K562 (cell line): ENCODE results near the gene GPR142. TPM values are rescaled to one million over a fixed set of nuclear protein-coding genes. Genes with fewer than 3 reads are reported as not detected.

ENCODE experiments used
- BCOR ChIP-seq: fragments of 450-650 bp; IDR thresholded peaks from 2 replicates; pipeline ENCODE4 v1.6.1; 2016
- BRD9 ChIP-seq: fragments of 450-650 bp; IDR thresholded peaks from 2 replicates; pipeline ENCODE4 v1.6.1; 2018; ENCODE audit warnings: low read depth; ENCODE audit not compliant: partially characterized antibody
- CREBBP ChIP-seq: IDR thresholded peaks from one replicate; pipeline ENCODE4 v1.6.1; 2012; ENCODE audit warnings: low read depth, mild to moderate bottlenecking, control low read depth, inconsistent platforms, low read length
- CUX1 ChIP-seq: fragments of 200-800 bp; sonication (Bioruptor generic); IDR thresholded peaks from 2 replicates; pipeline ENCODE4 v1.6.1; 2016; ENCODE audit warnings: missing genetic modification characterization, missing compliant biosample characterization
- DIDO1 ChIP-seq: fragments of 450-650 bp; IDR thresholded peaks from 2 replicates; pipeline ENCODE4 v1.6.1; 2016; ENCODE audit warnings: low read depth, missing biosample characterization, missing genetic modification characterization
- GTF2F1 ChIP-seq: IDR thresholded peaks from 2 replicates; pipeline ENCODE4 v1.6.1; 2011; ENCODE audit warnings: low read depth, low read length, improper control_type of control experiment
- JUND ChIP-seq, 2 experiments: IDR thresholded peaks; 2 replicates in 1 of 2; 3 replicates in 1 of 2; pipeline ENCODE4 v1.6.1; 2011; ENCODE audit warnings: borderline replicate concordance in 2 of 2, low read depth in 2 of 2, low read length in 2 of 2, improper control_type of control experiment in 1 of 2, missing biosample characterization in 1 of 2, missing genetic modification characterization in 1 of 2, missing genetic modification reagents in 1 of 2
- LCOR ChIP-seq: sonication (generic); formaldehyde crosslinking; IDR thresholded peaks from 2 replicates; pipeline ENCODE4 v1.8.0; 2022; ENCODE audit warnings: mild to moderate bottlenecking, missing genetic modification reagents
- MAFG ChIP-seq: fragments of 450-650 bp; conservative IDR thresholded peaks from 2 replicates; pipeline ENCODE4 v1.6.1; 2016; ENCODE audit warnings: missing genetic modification characterization, missing compliant biosample characterization
- NFE2L1 ChIP-seq: fragments of 450-650 bp; IDR thresholded peaks from 2 replicates; pipeline ENCODE4 v1.6.1; 2016; ENCODE audit warnings: missing genetic modification characterization, low read depth, mild to moderate bottlenecking, missing compliant biosample characterization, moderate library complexity, borderline replicate concordance
- PREB ChIP-seq: sonication (generic); formaldehyde crosslinking; IDR thresholded peaks from 2 replicates; pipeline ENCODE4 v1.8.1; 2023; ENCODE audit warnings: mild to moderate bottlenecking, missing genetic modification reagents
- RFX5 ChIP-seq: IDR thresholded peaks from 2 replicates; pipeline ENCODE4 v1.6.1; 2011; ENCODE audit warnings: low read depth, mild to moderate bottlenecking, improper control_type of control experiment, low read length
- SMARCA4 ChIP-seq: fragments of 450-650 bp; IDR thresholded peaks from 2 replicates; pipeline ENCODE4 v1.6.1; 2016
- ZBED1 ChIP-seq: IDR thresholded peaks from 2 replicates; pipeline ENCODE4 v1.6.1; 2014
- ZNF121 ChIP-seq: sonication (generic); formaldehyde crosslinking; conservative IDR thresholded peaks from 2 replicates; pipeline ENCODE4 v1.8.0; 2022; ENCODE audit warnings: missing genetic modification reagents
- ZNF830 ChIP-seq: fragments of 250-450 bp; sonication (Bioruptor Pico); IDR thresholded peaks from 2 replicates; pipeline ENCODE4 v1.5.0; 2021; ENCODE audit warnings: mild to moderate bottlenecking
- polyA plus RNA-seq, 8 experiments: library from polyadenylated mRNA; depleted of rRNA in 4 of 8; stranded (reverse) in 5 of 8; unstranded in 3 of 8; fragments of >200 nt; fragmentation: Nextera tagmentation in 2 of 8; fragmentation: Illumina TruSeq in 1 of 8; extraction: Ambion mirVana in 2 of 8; extraction: Trizol in 1 of 8; gene quantifications; 2 replicates each; pipeline versions ENCODE4 v1.2.1 to v1.2.3, GENCODE V29; 2011 to 2014; ENCODE audit warnings: inconsistent platforms in 1 of 8, missing spikeins in 1 of 8
- total RNA-seq, 7 experiments: library from RNA; depleted of rRNA in 6 of 7; stranded (reverse); fragments of >200 nt in 6 of 7; fragmentation: Illumina TruSeq in 2 of 7; extraction: Trizol in 2 of 7; gene quantifications; 2 replicates each; pipeline versions ENCODE4 v1.2.1 to v1.2.3, GENCODE V29; 2011 to 2021; ENCODE audit warnings: low replicate concordance in 1 of 7
- TF ChIP-seq, protein P1 (sequence below): fragments of 250-450 bp; sonication (Bioruptor Pico); IDR thresholded peaks from 2 replicates; pipeline ENCODE4 v1.5.0; 2021; ENCODE audit warnings: mild to moderate bottlenecking, borderline replicate concordance
- TF ChIP-seq, protein P2 (sequence below): sonication (generic); formaldehyde crosslinking; IDR thresholded peaks from 2 replicates; pipeline ENCODE4 v1.8.0; 2022; ENCODE audit warnings: missing genetic modification reagents, mild to moderate bottlenecking, moderate library complexity, borderline replicate concordance

GPR142 gene
- total and polyA plus RNA-seq, 9 of the 15 experiments (the other 6 are each of a cell fraction or from before 2014, with no cell fraction given): not detected

DNA sequence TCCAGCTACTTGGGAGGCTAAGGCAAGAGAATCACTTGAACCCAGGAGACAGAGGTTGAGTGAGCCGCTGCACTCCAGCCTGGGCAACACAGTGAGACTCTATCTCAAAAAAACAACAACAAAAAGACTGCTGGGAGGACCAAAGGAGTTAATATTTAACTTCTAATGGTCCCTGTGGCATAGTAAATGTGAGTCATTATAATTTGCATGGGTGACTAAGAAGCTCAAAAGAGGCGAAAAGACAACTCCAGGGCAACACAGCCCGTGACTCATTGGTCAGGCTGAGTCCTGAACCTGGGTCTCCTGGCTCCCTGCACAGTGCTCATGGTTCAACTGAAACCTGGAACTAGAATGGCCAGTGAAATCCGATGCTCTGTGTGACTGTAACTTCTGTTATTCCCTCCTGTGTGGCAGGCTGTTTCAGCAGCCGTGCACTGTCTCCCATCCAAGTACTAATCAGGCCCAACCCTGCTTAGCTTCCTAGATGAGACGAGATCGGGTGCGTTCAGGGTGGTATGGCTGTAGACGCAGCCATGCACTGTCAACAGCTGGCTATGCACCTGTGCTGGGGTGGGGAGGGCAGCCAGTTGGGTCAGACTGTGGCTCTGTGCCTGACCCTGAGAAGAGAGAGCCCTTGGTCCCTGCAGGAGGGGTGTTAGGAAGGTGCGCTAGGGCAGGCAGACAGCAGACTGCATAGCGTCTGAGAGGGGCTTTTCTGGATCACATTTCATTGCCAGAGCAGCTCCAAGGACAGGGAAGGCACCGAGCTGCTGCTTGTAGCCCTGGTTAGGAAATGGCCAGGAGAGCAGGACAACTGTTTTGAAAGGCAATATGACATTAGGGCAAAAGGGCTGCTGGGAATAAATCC, 50.1 kb downstream of the GPR142 start (continued):
- TF ChIP-seq, protein P1, sequence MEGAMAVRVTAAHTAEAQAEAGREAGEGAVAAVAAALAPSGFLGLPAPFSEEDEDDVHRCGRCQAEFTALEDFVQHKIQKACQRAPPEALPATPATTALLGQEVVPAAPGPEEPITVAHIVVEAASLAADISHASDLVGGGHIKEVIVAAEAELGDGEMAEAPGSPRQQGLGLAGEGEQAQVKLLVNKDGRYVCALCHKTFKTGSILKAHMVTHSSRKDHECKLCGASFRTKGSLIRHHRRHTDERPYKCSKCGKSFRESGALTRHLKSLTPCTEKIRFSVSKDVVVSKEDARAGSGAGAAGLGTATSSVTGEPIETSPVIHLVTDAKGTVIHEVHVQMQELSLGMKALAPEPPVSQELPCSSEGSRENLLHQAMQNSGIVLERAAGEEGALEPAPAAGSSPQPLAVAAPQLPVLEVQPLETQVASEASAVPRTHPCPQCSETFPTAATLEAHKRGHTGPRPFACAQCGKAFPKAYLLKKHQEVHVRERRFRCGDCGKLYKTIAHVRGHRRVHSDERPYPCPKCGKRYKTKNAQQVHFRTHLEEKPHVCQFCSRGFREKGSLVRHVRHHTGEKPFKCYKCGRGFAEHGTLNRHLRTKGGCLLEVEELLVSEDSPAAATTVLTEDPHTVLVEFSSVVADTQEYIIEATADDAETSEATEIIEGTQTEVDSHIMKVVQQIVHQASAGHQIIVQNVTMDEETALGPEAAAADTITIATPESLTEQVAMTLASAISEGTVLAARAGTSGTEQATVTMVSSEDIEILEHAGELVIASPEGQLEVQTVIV (CRISPR knock-in tag): no peak
- no peak for TF ChIP-seq ZBED1
- TF ChIP-seq PREB (CRISPR knock-in tag): no peak
- TF ChIP-seq RFX5: no peak
- no peak for TF ChIP-seq CUX1
- TF ChIP-seq JUND (IDR thresholded peaks at IDR 0.05; ENCODE audit: borderline replicate concordance, low read depth, low read length): peak; percentile 68
- peak; percentile 75; the same call in 2 of the 3 replicates for TF ChIP-seq JUND (tag; IDR thresholded peaks at IDR 0.05; ENCODE audit: borderline replicate concordance, low read depth, low read length)
- no peak for TF ChIP-seq DIDO1 (tag)
- no peak for TF ChIP-seq LCOR (CRISPR knock-in tag)
- TF ChIP-seq NFE2L1: no peak
- TF ChIP-seq BCOR: 0 out of 2 replicates have a peak, but pooled peaks have one; percentile 23
- TF ChIP-seq ZNF830 (CRISPR knock-in tag): no peak
- TF ChIP-seq MAFG (tag): no peak
- peak; percentile 29; the same call in 1 of the 2 replicates for TF ChIP-seq ZNF121 (CRISPR knock-in tag)
- TF ChIP-seq BRD9: no peak
- TF ChIP-seq CREBBP: no peak
- no peak for TF ChIP-seq GTF2F1
- no peak for TF ChIP-seq SMARCA4
- TF ChIP-seq, protein P2, sequence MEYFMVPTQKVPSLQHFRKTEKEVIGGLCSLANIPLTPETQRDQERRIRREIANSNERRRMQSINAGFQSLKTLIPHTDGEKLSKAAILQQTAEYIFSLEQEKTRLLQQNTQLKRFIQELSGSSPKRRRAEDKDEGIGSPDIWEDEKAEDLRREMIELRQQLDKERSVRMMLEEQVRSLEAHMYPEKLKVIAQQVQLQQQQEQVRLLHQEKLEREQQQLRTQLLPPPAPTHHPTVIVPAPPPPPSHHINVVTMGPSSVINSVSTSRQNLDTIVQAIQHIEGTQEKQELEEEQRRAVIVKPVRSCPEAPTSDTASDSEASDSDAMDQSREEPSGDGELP: peak; percentile 40; the same call in 1 of the 2 replicates
